Sigmoid colon (tissue), 7 donors: ENCODE measurements around the gene DSCAML1. TPM values are rescaled to one million over a fixed set of nuclear protein-coding genes. Genes with fewer than 3 reads are reported as not detected.

ENCODE experiments used
- DNase-seq: peaks from one replicate; pipeline ENCODE4 v3.0.0-alpha.2; 2019
- H3K27ac ChIP-seq, 4 donors: fragments of 200-600 bp; sonication (generic); one replicate each; pipeline ENCODE4 v1.5.1; 2016 to 2019; ENCODE audit warnings: mild to moderate bottlenecking in 1 of 4
- H3K27me3 ChIP-seq, 3 donors: fragments of 200-600 bp; sonication (generic); one replicate each; pipeline ENCODE4 v1.5.1; 2019; ENCODE audit warnings: mild to moderate bottlenecking in 1 of 3
- H3K36me3 ChIP-seq, 4 donors: fragments of 200-600 bp; sonication (generic); one replicate each; pipeline ENCODE4 v1.5.1; 2016 to 2019
- H3K4me1 ChIP-seq, 4 donors: fragments of 200-600 bp; sonication (generic); one replicate each; pipeline ENCODE4 v1.5.1; 2017 to 2019
- H3K4me3 ChIP-seq, 4 donors: fragments of 200-600 bp; sonication (generic); one replicate each; pipeline ENCODE4 v1.5.1; 2017 to 2019; ENCODE audit warnings: mild to moderate bottlenecking in 2 of 4, moderate library complexity in 1 of 4
- H3K9me3 ChIP-seq, 4 donors: fragments of 200-600 bp in 3 of 4; sonication (generic) in 3 of 4; one replicate each; pipeline versions ENCODE4 v1.5.1 to v1.6.1; 2013 to 2019
- EP300 ChIP-seq, 4 donors: sonication (generic); formaldehyde crosslinking; IDR thresholded peaks; one replicate each; pipeline ENCODE4 v1.6.1; 2017; ENCODE audit warnings: antibody characterized with exemption in 4 of 4
- POLR2A ChIP-seq, 2 donors: fragments of 450-650 bp; IDR thresholded peaks; one replicate each; pipeline ENCODE4 v1.6.1; 2016; ENCODE audit warnings: antibody characterized with exemption in 2 of 2, mild to moderate bottlenecking in 2 of 2, moderate library complexity in 2 of 2
- POLR2AphosphoS5 ChIP-seq, 4 donors: sonication (generic); formaldehyde crosslinking; IDR thresholded peaks; one replicate each; pipeline ENCODE4 v1.6.1; 2017; ENCODE audit warnings: antibody characterized with exemption in 4 of 4
- WGBS, 2 donors: extraction: QIAGEN DNeasy Blood & Tissue Kit; methylation state at CpG; one replicate each; pipeline ENCODE4 v1.1.7; 2013; 5-methylcytosine and 5-hydroxymethylcytosine counted together
- intact Hi-C: fragments of 100-400 bp; cut with DNase I; formaldehyde crosslinking; loops from one replicate; pipeline ENCODE4 v1.15.1; 2023
- polyA plus RNA-seq, 3 donors: library from polyadenylated mRNA; stranded (reverse); fragments of 200-250 nt; gene quantifications; one replicate each; pipeline ENCODE4 v1.2.3, GENCODE V29; 2013
- total RNA-seq, 4 donors: library from RNA; depleted of rRNA; stranded (reverse); fragments of >200 nt; gene quantifications; one replicate each; pipeline ENCODE4 v1.1.0, GENCODE V29; 2016
- TF ChIP-seq, protein P1 (sequence below), 4 experiments: fragments of 450-650 bp in 3 of 4; fragments of 200-600 bp in 1 of 4; IDR thresholded peaks; one replicate each; pipeline ENCODE4 v1.5.1; 2016 to 2019; ENCODE audit warnings: antibody characterized with exemption in 4 of 4, mild to moderate bottlenecking in 3 of 4, moderate library complexity in 2 of 4
- donor health status: healthy with polysubstance abuse.
- donor health status: Bipolar disorder and iron deficiency.
- donor health status: healthy.

Gene DSCAML1
- total and polyA plus RNA-seq, 7 donors: under 0.01 to 7.5 (median 1.2) TPM

DNA sequence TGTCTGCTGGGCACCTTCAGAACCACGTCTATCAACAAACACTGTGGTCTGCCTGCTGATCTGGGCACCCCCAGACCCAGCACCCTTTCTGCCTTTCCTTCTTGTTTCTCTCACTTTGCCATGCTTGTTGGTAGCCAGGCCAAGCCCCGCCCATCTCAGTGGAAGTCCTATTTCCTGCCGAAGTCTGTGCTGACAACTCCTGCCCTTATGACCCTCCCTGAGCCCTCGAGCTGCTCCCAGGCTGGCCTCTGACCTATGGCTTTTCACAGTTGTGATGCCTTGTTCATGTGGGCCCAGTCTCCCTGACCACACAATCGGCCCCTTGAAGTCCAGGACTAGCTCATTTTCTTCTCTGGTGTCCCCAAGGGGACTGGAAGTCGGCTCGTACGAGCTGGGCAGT is 132.1 kb downstream of the DSCAML1 start:
- WGBS, 2 donors: 59 to 63% methylated on average over 8 of the region's 8 CpGs
- H3K27ac ChIP-seq: no peak overlapping the region
- no peaks in the 10 kb centered on the region for H3K9me3 ChIP-seq
- no peak for DNase-seq
- no peaks in the 10 kb centered on the region for H3K27me3 ChIP-seq
- TF ChIP-seq POLR2AphosphoS5 (IDR thresholded peaks at IDR 0.05) (no peak), EP300 (IDR thresholded peaks at IDR 0.05) (no peak)
- TF ChIP-seq, protein P1, sequence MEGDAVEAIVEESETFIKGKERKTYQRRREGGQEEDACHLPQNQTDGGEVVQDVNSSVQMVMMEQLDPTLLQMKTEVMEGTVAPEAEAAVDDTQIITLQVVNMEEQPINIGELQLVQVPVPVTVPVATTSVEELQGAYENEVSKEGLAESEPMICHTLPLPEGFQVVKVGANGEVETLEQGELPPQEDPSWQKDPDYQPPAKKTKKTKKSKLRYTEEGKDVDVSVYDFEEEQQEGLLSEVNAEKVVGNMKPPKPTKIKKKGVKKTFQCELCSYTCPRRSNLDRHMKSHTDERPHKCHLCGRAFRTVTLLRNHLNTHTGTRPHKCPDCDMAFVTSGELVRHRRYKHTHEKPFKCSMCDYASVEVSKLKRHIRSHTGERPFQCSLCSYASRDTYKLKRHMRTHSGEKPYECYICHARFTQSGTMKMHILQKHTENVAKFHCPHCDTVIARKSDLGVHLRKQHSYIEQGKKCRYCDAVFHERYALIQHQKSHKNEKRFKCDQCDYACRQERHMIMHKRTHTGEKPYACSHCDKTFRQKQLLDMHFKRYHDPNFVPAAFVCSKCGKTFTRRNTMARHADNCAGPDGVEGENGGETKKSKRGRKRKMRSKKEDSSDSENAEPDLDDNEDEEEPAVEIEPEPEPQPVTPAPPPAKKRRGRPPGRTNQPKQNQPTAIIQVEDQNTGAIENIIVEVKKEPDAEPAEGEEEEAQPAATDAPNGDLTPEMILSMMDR (IDR thresholded peaks at IDR 0.05): no peak
- no peak overlapping the region for H3K4me3 ChIP-seq
- intact Hi-C loops: no loop called here
- H3K4me1 ChIP-seq: peaks cover 0 to 23% (median 19%) of the 10 kb centered on the region in 4 donors
- H3K36me3 ChIP-seq: no peaks in the 10 kb centered on the region

DNA sequence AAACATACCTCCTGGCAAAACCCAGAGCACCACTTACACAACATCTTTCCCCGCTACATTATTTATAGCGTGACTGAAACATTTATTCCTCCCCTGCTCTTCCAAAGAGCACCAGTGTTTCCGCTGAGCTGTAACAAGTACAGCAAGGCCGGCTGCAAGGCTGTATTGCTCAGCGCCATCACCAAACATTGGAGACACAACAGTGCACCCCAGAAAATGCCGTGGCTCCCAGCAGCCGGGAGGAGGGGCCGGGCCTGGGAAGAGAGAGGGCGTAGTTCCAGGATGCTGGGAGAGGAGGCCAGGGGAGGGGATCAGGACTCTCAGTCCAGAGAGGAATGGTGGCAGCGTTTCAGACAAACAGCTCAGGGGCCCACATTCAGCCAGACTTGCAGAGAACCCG is 133.2 kb downstream of the DSCAML1 start:
- Histone ChIP-seq H3K27ac (peak overlapping the region in 3 of 4 donors; percentile 45 to 67 (median 66)), H3K9me3 (no peaks in the 10 kb centered on the region), H3K4me3 (peak overlapping the region in 2 of 4 donors; percentile 15 to 19), H3K4me1 (peaks cover 0 to 23% (median 19%) of the 10 kb centered on the region in 4 donors), H3K36me3 (no peaks in the 10 kb centered on the region), H3K27me3 (no peaks in the 10 kb centered on the region)
- DNase-seq: peak; percentile 67
- intact Hi-C loops: no loop called here
- 46 to 70% methylated on average over 11 of the region's 11 CpGs for WGBS, 2 donors
- TF ChIP-seq EP300 (IDR thresholded peaks at IDR 0.05) (no peak), POLR2A (IDR thresholded peaks at IDR 0.05) (peak in 1 of 2 donors; percentile 11)

DNA sequence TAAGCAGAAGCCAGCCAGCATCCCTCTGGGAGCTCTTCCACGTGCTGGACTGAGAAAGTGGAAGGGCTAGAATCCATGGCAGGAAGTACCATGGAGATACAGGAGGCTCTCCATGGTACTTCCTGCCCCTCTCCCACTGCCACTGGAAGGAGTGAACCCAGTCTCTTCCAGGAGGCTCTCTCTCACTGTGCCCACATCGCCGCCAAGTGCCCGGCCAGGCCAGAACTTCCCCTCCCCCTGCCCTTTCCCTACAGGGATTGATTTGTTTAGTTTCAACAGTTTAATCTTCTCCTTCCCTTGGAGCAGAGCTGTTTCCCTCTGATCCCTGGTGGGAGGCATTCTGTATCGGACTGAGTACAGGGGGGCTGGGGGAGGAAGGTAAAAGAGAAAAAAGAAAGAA is 133.6 kb downstream of the DSCAML1 start:
- no peak for TF ChIP-seq EP300 (IDR thresholded peaks at IDR 0.05)
- no peak for TF ChIP-seq POLR2A (IDR thresholded peaks at IDR 0.05)
- no peak for TF ChIP-seq POLR2AphosphoS5 (IDR thresholded peaks at IDR 0.05)
- TF ChIP-seq, protein P1 (IDR thresholded peaks at IDR 0.05): no peak
- Histone ChIP-seq H3K36me3 (no peaks in the 10 kb centered on the region), H3K27me3 (no peaks in the 10 kb centered on the region), H3K27ac (peak overlapping the region in 3 of 4 donors; percentile 45 to 67 (median 66)), H3K4me3 (peak overlapping the region in 2 of 4 donors; percentile 15 to 19), H3K9me3 (no peaks in the 10 kb centered on the region), H3K4me1 (peaks cover 0 to 23% (median 19%) of the 10 kb centered on the region in 4 donors)
- intact Hi-C loops: no loop called here
- no peak for DNase-seq
- WGBS, 2 donors: 54 to 78% methylated on average over 5 of the region's 5 CpGs

DNA sequence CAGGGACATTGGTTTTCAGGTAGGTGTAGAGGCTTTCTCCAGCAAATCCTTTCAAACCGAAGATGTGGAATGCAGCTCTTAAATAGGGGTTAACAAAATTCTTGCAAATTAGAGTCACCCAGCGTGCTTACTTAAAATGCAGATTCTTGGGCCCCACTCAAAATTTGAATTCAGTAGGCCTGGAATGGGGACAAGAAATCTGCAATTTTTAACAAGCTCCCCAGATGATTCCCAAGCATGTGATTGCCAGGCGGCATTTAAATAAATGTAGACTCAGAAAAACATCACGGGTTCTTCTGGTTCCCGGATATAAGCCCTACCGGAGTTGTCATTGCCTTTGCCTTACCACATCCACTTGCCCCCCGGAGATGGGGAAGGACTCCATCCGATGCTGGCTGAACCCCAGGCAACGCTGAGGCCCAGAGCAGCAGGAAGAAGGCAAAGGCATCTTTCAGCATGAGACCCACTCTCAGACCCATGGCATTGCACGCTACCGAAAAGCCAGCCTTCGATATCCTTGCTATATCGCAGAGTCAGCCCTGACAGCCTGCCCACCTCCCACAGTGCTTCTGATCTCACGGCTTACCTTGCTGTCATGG is 134.2 kb downstream of the DSCAML1 start:
- DNase-seq: no peak
- Histone ChIP-seq H3K36me3 (no peaks in the 10 kb centered on the region), H3K4me3 (no peak overlapping the region), H3K4me1 (peaks cover 0 to 23% (median 19%) of the 10 kb centered on the region in 4 donors), H3K9me3 (no peaks in the 10 kb centered on the region), H3K27ac (peak overlapping the region in 2 of 4 donors; percentile 66 to 67), H3K27me3 (no peaks in the 10 kb centered on the region)
- WGBS, 2 donors: 95 to 96% methylated on average over 14 of the region's 14 CpGs
- intact Hi-C loops: no loop called here
- TF ChIP-seq, protein P1 (IDR thresholded peaks at IDR 0.05): no peak

- Histone ChIP-seq H3K4me1 (peaks cover 0 to 23% (median 19%) of the 10 kb centered on the region in 4 donors), H3K4me3 (no peak overlapping the region), H3K27ac (no peak overlapping the region), H3K36me3 (no peaks in the 10 kb centered on the region), H3K27me3 (no peaks in the 10 kb centered on the region), H3K9me3 (no peaks in the 10 kb centered on the region)
- 91 to 93% methylated on average over 8 of the region's 8 CpGs for WGBS, 2 donors
- intact Hi-C loops: no loop called here
- DNase-seq: no peak
- TF ChIP-seq, protein P1 (IDR thresholded peaks at IDR 0.05): no peak
- TF ChIP-seq POLR2A (IDR thresholded peaks at IDR 0.05): no peak
- TF ChIP-seq EP300 (IDR thresholded peaks at IDR 0.05): no peak
- TF ChIP-seq POLR2AphosphoS5 (IDR thresholded peaks at IDR 0.05): no peak
These were observed 134.8 kb downstream of the DSCAML1 start for GRCh38 chr11:117662255-117662654.
